Measurements from ENCODE around the gene LRRTM4.
"Not testable (repeated sequence)": the region's sequence is repeated elsewhere in the genome, so short reads cannot be mapped to it uniquely, and the experiment has no call there.

Gene LRRTM4

DNA sequence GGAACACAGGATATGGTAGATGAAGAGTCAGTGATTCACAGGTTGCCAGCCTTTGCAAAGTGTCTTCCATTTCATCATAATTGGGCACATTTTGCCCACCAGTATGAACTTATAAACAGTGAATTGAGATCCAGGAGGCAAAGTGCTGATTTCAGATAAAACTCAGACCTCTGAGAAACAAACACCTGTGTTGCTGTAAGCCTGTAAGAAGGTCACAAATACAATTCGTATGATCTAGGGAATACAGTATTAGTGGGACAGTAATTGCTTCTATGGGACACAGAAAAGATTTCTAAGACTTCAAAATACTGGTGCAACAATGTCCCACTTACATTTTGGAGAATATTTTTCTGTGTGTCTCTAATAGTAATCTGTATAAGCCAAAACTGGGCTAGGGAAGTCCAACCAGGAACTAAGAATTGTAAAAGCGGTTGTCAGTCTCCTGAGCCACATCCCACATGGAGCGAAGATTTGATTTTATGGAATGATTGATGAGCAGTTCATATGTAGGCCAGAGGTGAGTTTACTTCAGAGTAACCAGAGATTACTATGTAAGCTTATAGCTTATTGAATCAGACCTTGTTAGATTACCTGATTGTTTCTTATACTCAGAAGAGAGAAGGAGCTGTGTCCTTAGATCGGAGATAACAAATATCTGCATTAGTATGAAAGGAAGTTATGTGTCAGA is 728.4 kb downstream of the LRRTM4 start:
- H3K27ac ChIP-seq (ENCODE audit: low read depth, low read length): no peak overlapping the region
- no peak overlapping the region for H3K9ac ChIP-seq (ENCODE audit: low read length)
- H3K4me3 ChIP-seq (ENCODE audit: low read depth in 1 of 2, low read length in 2 of 2): no peak overlapping the region
- H3K27me3 ChIP-seq (ENCODE audit: control insufficient read depth in 1 of 2, insufficient read depth in 2 of 2, low read length in 2 of 2): no peaks in the 10 kb centered on the region
- no peaks in the 10 kb centered on the region for H3K4me1 ChIP-seq (ENCODE audit: insufficient read depth, low read length)
- no peaks in the 10 kb centered on the region for H3K36me3 ChIP-seq (ENCODE audit: insufficient read depth, low read length)
- no peaks in the 10 kb centered on the region for H3K9me3 ChIP-seq (ENCODE audit: low read length)

GRCh38 chr2:76781313-76781712 is 740.9 kb downstream of the LRRTM4 start:
- H3K36me3 ChIP-seq (ENCODE audit: insufficient read depth, low read length); H3K27me3 ChIP-seq (ENCODE audit: control insufficient read depth in 1 of 2, insufficient read depth in 2 of 2, low read length in 2 of 2); H3K27ac ChIP-seq (ENCODE audit: low read depth, low read length); H3K4me3 ChIP-seq (ENCODE audit: low read depth in 1 of 2, low read length in 2 of 2); H3K9me3 ChIP-seq (ENCODE audit: low read length); H3K4me1 ChIP-seq (ENCODE audit: insufficient read depth, low read length); H3K9ac ChIP-seq (ENCODE audit: low read length): not testable (repeated sequence)

GRCh38 chr2:76763276-76763675 is 758.9 kb downstream of the LRRTM4 start:
- Histone ChIP-seq H3K9me3 (ENCODE audit: low read length) (no peaks in the 10 kb centered on the region), H3K9ac (ENCODE audit: low read length) (no peak overlapping the region), H3K4me1 (ENCODE audit: insufficient read depth, low read length) (no peaks in the 10 kb centered on the region), H3K27ac (ENCODE audit: low read depth, low read length) (no peak overlapping the region), H3K4me3 (ENCODE audit: low read depth in 1 of 2, low read length in 2 of 2) (no peak overlapping the region), H3K27me3 (ENCODE audit: control insufficient read depth in 1 of 2, insufficient read depth in 2 of 2, low read length in 2 of 2) (no peaks in the 10 kb centered on the region), H3K36me3 (ENCODE audit: insufficient read depth, low read length) (no peaks in the 10 kb centered on the region)

GRCh38 chr2:76760367-76760704 is 761.8 kb downstream of the LRRTM4 start:
- Histone ChIP-seq H3K4me1 (ENCODE audit: insufficient read depth, low read length) (no peaks in the 10 kb centered on the region), H3K4me3 (ENCODE audit: low read depth in 1 of 2, low read length in 2 of 2) (no peak overlapping the region), H3K27ac (ENCODE audit: low read depth, low read length) (no peak overlapping the region), H3K9ac (ENCODE audit: low read length) (no peak overlapping the region), H3K9me3 (ENCODE audit: low read length) (no peaks in the 10 kb centered on the region), H3K27me3 (ENCODE audit: control insufficient read depth in 1 of 2, insufficient read depth in 2 of 2, low read length in 2 of 2) (no peaks in the 10 kb centered on the region), H3K36me3 (ENCODE audit: insufficient read depth, low read length) (no peaks in the 10 kb centered on the region)

DNA sequence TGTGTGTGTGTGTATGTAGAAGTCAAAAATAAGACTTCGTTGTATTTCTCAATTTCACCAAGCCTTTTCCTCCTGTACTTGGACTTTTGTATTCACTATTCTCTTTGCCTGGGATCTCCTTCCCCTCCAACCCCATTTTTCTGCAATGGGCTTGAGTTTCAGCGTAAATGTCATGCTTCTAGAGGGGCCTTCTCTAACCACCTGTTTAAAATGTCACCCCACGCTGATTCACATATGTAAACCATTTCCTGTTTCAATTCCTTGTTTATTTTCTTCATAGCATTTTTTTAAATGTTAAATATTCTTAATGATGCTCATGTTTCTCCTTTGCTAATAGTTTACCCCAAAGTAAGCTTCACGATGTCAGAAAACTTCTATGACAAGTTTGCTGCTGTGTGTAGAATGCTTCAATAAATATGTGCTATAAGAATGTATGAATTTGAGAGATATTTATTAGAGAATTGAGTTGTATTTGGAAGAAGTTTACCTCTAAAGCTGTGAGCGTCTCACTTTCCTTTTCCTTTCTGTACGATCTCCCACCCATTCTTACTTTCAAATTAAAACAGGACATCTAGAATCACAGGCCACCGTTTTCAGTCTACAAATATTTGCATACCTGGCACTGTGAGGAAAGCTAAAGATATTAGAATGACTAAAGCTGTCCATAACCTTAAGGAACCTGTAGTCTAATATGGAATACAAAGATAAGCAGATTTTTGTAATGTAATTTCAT is 762.4 kb downstream of the LRRTM4 start:
- Histone ChIP-seq H3K9ac (ENCODE audit: low read length) (no peak overlapping the region), H3K27me3 (ENCODE audit: control insufficient read depth in 1 of 2, insufficient read depth in 2 of 2, low read length in 2 of 2) (no peaks in the 10 kb centered on the region), H3K36me3 (ENCODE audit: insufficient read depth, low read length) (no peaks in the 10 kb centered on the region), H3K4me3 (ENCODE audit: low read depth in 1 of 2, low read length in 2 of 2) (no peak overlapping the region), H3K9me3 (ENCODE audit: low read length) (no peaks in the 10 kb centered on the region), H3K27ac (ENCODE audit: low read depth, low read length) (no peak overlapping the region), H3K4me1 (ENCODE audit: insufficient read depth, low read length) (no peaks in the 10 kb centered on the region)

- Histone ChIP-seq H3K4me3 (ENCODE audit: low read depth in 1 of 2, low read length in 2 of 2) (no peak overlapping the region), H3K9me3 (ENCODE audit: low read length) (no peaks in the 10 kb centered on the region), H3K36me3 (ENCODE audit: insufficient read depth, low read length) (no peaks in the 10 kb centered on the region), H3K27ac (ENCODE audit: low read depth, low read length) (no peak overlapping the region), H3K4me1 (ENCODE audit: insufficient read depth, low read length) (no peaks in the 10 kb centered on the region), H3K9ac (ENCODE audit: low read length) (no peak overlapping the region), H3K27me3 (ENCODE audit: control insufficient read depth in 1 of 2, insufficient read depth in 2 of 2, low read length in 2 of 2) (no peaks in the 10 kb centered on the region)
These were observed 769.7 kb downstream of the LRRTM4 start for GRCh38 chr2:76752506-76752905.

DNA sequence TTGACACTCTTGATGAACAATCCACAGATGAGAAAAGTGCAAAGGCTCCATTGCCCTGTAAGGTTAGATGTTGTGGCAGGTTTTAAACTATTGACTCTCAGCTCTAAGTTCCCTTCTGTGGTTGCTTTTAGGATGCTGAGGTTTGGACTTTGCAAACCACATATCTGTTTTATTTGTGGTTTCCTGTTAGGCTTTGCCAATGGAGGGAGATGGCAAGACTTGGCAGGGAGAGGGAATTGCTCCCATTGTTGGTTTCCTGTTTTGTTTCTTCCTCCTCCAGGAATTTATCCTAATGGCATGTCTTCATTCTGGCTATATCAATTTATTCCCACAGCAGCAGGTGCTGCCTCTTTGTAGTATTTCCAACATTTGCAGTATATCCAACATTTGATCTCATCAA is 772.3 kb downstream of the LRRTM4 start:
- Histone ChIP-seq H3K9ac (ENCODE audit: low read length) (no peak overlapping the region), H3K27ac (ENCODE audit: low read depth, low read length) (no peak overlapping the region), H3K27me3 (ENCODE audit: control insufficient read depth in 1 of 2, insufficient read depth in 2 of 2, low read length in 2 of 2) (no peaks in the 10 kb centered on the region), H3K4me1 (ENCODE audit: insufficient read depth, low read length) (no peaks in the 10 kb centered on the region), H3K4me3 (ENCODE audit: low read depth in 1 of 2, low read length in 2 of 2) (no peak overlapping the region), H3K9me3 (ENCODE audit: low read length) (no peaks in the 10 kb centered on the region), H3K36me3 (ENCODE audit: insufficient read depth, low read length) (no peaks in the 10 kb centered on the region)

DNA sequence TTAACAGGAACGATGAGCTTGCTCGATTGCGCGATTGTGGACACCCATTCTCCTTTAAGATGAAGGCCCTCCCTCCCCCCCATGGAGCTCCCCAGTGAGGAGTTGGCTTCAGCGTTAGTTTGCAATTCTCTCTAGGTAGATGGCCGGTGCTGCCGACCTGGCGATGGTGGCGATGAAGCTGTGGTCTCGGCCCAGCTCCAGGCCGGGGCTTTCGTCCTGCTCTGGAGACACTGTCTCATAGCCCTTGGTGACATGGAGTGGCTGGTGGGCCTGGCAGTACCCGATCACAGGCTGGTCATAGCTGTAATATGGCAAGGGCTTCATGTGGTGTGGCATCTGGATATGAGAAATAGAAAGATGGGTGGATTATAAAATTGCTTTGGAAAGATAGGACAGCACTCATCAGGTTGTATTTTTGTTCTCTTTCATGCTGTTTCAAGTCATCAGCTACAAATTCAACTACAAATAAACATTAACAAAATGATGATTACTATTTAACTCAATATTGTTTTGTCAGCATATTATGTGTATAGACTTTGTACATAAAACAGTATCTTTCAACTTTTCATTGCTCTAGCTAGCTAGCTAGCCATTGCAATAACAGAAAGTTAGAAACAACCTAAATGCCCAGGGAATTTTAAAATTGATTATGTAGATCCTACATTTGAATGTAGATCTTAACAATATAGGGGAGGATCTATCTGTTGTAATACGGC is 773.4 kb downstream of the LRRTM4 start:
- no peak overlapping the region for H3K9ac ChIP-seq (ENCODE audit: low read length)
- H3K27ac ChIP-seq (ENCODE audit: low read depth, low read length): no peak overlapping the region
- no peak overlapping the region for H3K4me3 ChIP-seq (ENCODE audit: low read depth in 1 of 2, low read length in 2 of 2)
- no peaks in the 10 kb centered on the region for H3K9me3 ChIP-seq (ENCODE audit: low read length)
- H3K27me3 ChIP-seq (ENCODE audit: control insufficient read depth in 1 of 2, insufficient read depth in 2 of 2, low read length in 2 of 2): no peaks in the 10 kb centered on the region
- no peaks in the 10 kb centered on the region for H3K4me1 ChIP-seq (ENCODE audit: insufficient read depth, low read length)
- H3K36me3 ChIP-seq (ENCODE audit: insufficient read depth, low read length): no peaks in the 10 kb centered on the region

- no peak overlapping the region for H3K4me3 ChIP-seq (ENCODE audit: low read depth in 1 of 2, low read length in 2 of 2)
- H3K4me1 ChIP-seq (ENCODE audit: insufficient read depth, low read length): no peaks in the 10 kb centered on the region
- H3K27me3 ChIP-seq (ENCODE audit: control insufficient read depth in 1 of 2, insufficient read depth in 2 of 2, low read length in 2 of 2): no peaks in the 10 kb centered on the region
- H3K9me3 ChIP-seq (ENCODE audit: low read length): no peaks in the 10 kb centered on the region
- H3K9ac ChIP-seq (ENCODE audit: low read length): no peak overlapping the region
- no peaks in the 10 kb centered on the region for H3K36me3 ChIP-seq (ENCODE audit: insufficient read depth, low read length)
- H3K27ac ChIP-seq (ENCODE audit: low read depth, low read length): no peak overlapping the region
These were observed 776.6 kb downstream of the LRRTM4 start for GRCh38 chr2:76745605-76746004.

DNA sequence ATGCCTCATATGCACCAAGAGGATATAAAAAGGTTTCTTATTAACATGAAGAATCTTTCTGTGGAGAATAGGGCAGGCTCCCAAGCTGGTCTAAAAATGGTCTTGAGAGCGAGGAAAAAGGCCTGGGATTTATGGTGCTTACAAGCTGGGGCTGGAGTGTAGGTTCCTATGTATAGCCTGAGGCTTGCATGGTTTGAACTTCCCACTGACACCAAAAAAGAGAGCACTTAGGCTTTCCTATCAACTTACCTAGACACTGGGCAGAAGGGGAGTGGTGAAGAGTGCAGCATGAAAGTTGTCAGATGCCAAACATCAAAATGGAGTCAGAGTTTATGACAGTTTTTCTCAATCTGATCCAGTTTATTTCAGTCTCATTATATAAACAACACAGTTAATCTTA is 784.6 kb downstream of the LRRTM4 start:
- H3K9me3 ChIP-seq (ENCODE audit: low read length): no peaks in the 10 kb centered on the region
- no peaks in the 10 kb centered on the region for H3K4me1 ChIP-seq (ENCODE audit: insufficient read depth, low read length)
- H3K27me3 ChIP-seq (ENCODE audit: control insufficient read depth in 1 of 2, insufficient read depth in 2 of 2, low read length in 2 of 2): no peaks in the 10 kb centered on the region
- H3K36me3 ChIP-seq (ENCODE audit: insufficient read depth, low read length): no peaks in the 10 kb centered on the region
- no peak overlapping the region for H3K27ac ChIP-seq (ENCODE audit: low read depth, low read length)
- no peak overlapping the region for H3K9ac ChIP-seq (ENCODE audit: low read length)
- no peak overlapping the region for H3K4me3 ChIP-seq (ENCODE audit: low read depth in 1 of 2, low read length in 2 of 2)

GRCh38 chr2:76733736-76734135 is 788.4 kb downstream of the LRRTM4 start:
- no peak overlapping the region for H3K9ac ChIP-seq (ENCODE audit: low read length)
- H3K27ac ChIP-seq (ENCODE audit: low read depth, low read length): no peak overlapping the region
- H3K4me3 ChIP-seq (ENCODE audit: low read depth in 1 of 2, low read length in 2 of 2): no peak overlapping the region
- H3K9me3 ChIP-seq (ENCODE audit: low read length): no peaks in the 10 kb centered on the region
- H3K27me3 ChIP-seq (ENCODE audit: control insufficient read depth in 1 of 2, insufficient read depth in 2 of 2, low read length in 2 of 2): no peaks in the 10 kb centered on the region
- H3K36me3 ChIP-seq (ENCODE audit: insufficient read depth, low read length): no peaks in the 10 kb centered on the region
- H3K4me1 ChIP-seq (ENCODE audit: insufficient read depth, low read length): no peaks in the 10 kb centered on the region
